DOHH2 (cell line): Measurements from ENCODE around the gene TNFAIP1.

Experiments
- H3F3A ChIP-seq: fragments of 200-600 bp; sonication (generic), shearing (Covaris generic); 2 replicates; pipeline ENCODE4 v1.6.0; 2016; ENCODE audit warnings: antibody characterized with exemption, mild to moderate bottlenecking; ENCODE audit not compliant: control insufficient read depth, insufficient read depth
- H3K27ac ChIP-seq: fragments of 200-600 bp; sonication (generic); 2 replicates; pipeline ENCODE4 v1.5.1; 2014; ENCODE audit warnings: low read depth, mild to moderate bottlenecking, low read length, moderate library complexity
- H3K27me3 ChIP-seq: fragments of 200-600 bp; sonication (generic); 2 replicates; pipeline ENCODE4 v1.6.1; 2014; ENCODE audit warnings: mild to moderate bottlenecking, low read length, mixed read lengths; ENCODE audit not compliant: control insufficient read depth
- H3K36me3 ChIP-seq: fragments of 200-600 bp; sonication (generic); 2 replicates; pipeline ENCODE4 v1.6.1; 2014; ENCODE audit warnings: mild to moderate bottlenecking, low read length, moderate library complexity, mixed read lengths; ENCODE audit not compliant: control insufficient read depth
- H3K4me1 ChIP-seq: fragments of 200-600 bp; sonication (generic); 2 replicates; pipeline ENCODE4 v1.6.1; 2014; ENCODE audit warnings: mild to moderate bottlenecking, low read length, mixed read lengths; ENCODE audit not compliant: control insufficient read depth
- H3K4me2 ChIP-seq: fragments of 200-600 bp; sonication (generic); 2 replicates; pipeline ENCODE4 v1.6.0; 2014; ENCODE audit warnings: mild to moderate bottlenecking, low read length, moderate library complexity
- H3K4me3 ChIP-seq: fragments of 200-600 bp; sonication (generic); 2 replicates; pipeline ENCODE4 v1.5.1; 2014; ENCODE audit warnings: mild to moderate bottlenecking, low read length, mixed read lengths
- H3K79me2 ChIP-seq: fragments of 200-600 bp; sonication (generic); 2 replicates; pipeline ENCODE4 v1.6.1; 2014; ENCODE audit warnings: mild to moderate bottlenecking, low read length, mixed read lengths; ENCODE audit not compliant: control insufficient read depth
- H3K9me2 ChIP-seq: fragments of 200-600 bp; sonication (generic); replicated peaks from 2 replicates; pipeline ENCODE4 v1.6.1; 2014; ENCODE audit warnings: mild to moderate bottlenecking, low read length, mixed read lengths; ENCODE audit not compliant: control insufficient read depth
- H3K9me3 ChIP-seq: fragments of 200-600 bp; sonication (generic); 2 replicates; pipeline ENCODE4 v1.6.1; 2014; ENCODE audit warnings: antibody characterized with exemption, low read length, mixed read lengths; ENCODE audit not compliant: control insufficient read depth, insufficient read depth
- H4K20me1 ChIP-seq: fragments of 200-600 bp; sonication (generic); 2 replicates; pipeline ENCODE4 v1.6.0; 2014; ENCODE audit warnings: low read depth, mild to moderate bottlenecking, antibody characterized with exemption, low read length, moderate library complexity; ENCODE audit not compliant: control insufficient read depth, insufficient read depth
- CTCF ChIP-seq: fragments of 200-600 bp; sonication (generic); IDR thresholded peaks from one replicate; pipeline ENCODE4 v1.5.1; 2014; ENCODE audit warnings: antibody characterized with exemption, mild to moderate bottlenecking, low read depth, low read length; ENCODE audit not compliant: poor library complexity, severe bottlenecking
- EZH2phosphoT487 ChIP-seq: fragments of 200-600 bp; sonication (generic); IDR thresholded peaks from 2 replicates; pipeline ENCODE4 v1.6.1; 2017; ENCODE audit warnings: borderline replicate concordance, mild to moderate bottlenecking, antibody characterized with exemption, low read length, moderate library complexity, mixed read lengths

TNFAIP1 gene

GRCh38 chr17:28344011-28344410 lies 8.4 kb downstream of the TNFAIP1 start:
- H3K9me3 ChIP-seq = no peaks in the 10 kb centered on the region
- no peaks in the 10 kb centered on the region for H3K9me2 ChIP-seq
- peaks cover 3% of the 10 kb centered on the region; the same call in 1 of the 2 replicates for H3K4me1 ChIP-seq
- H3K36me3 ChIP-seq = peaks cover 69% of the 10 kb centered on the region
- H3K4me2 ChIP-seq = no peak overlapping the region
- TF ChIP-seq CTCF (no peak), EZH2phosphoT487 (no peak)
- H3K27ac ChIP-seq = no peak overlapping the region
- H4K20me1 ChIP-seq = no peaks in the 10 kb centered on the region
- H3F3A ChIP-seq = peaks cover 7% of the 10 kb centered on the region; the same call in 1 of the 2 replicates
- H3K4me3 ChIP-seq = no peak overlapping the region
- H3K79me2 ChIP-seq = 0 out of 2 replicates have a peak, but pooled peaks cover 2% of the 10 kb centered on the region
- no peaks in the 10 kb centered on the region for H3K27me3 ChIP-seq

GRCh38 chr17:28344435-28344901 lies 8.9 kb downstream of the TNFAIP1 start:
- Histone ChIP-seq H3K36me3 (peaks cover 73% of the 10 kb centered on the region), H3K4me3 (no peak overlapping the region), H4K20me1 (no peaks in the 10 kb centered on the region), H3K27me3 (no peaks in the 10 kb centered on the region), H3F3A (peaks cover 7% of the 10 kb centered on the region; the same call in 1 of the 2 replicates), H3K4me2 (no peak overlapping the region), H3K79me2 (no peaks in the 10 kb centered on the region), H3K27ac (no peak overlapping the region), H3K9me2 (no peaks in the 10 kb centered on the region), H3K4me1 (peaks cover 3% of the 10 kb centered on the region; the same call in 1 of the 2 replicates), H3K9me3 (no peaks in the 10 kb centered on the region)
- TF ChIP-seq EZH2phosphoT487 (no peak), CTCF (no peak)

GRCh38 chr17:28345419-28346198 lies 10.0 kb downstream of the TNFAIP1 start:
- H3K4me2 ChIP-seq = no peak overlapping the region

More at GRCh38 chr17:28345419-28346198, 10.0 kb downstream of the TNFAIP1 start:
- H3K27ac ChIP-seq = no peak overlapping the region
- no peaks in the 10 kb centered on the region for H3K9me3 ChIP-seq
- TF ChIP-seq CTCF = no peak
- TF ChIP-seq EZH2phosphoT487 = no peak
- no peaks in the 10 kb centered on the region for H3K9me2 ChIP-seq
- H3K27me3 ChIP-seq = no peaks in the 10 kb centered on the region
- H3K36me3 ChIP-seq = peaks cover 84% of the 10 kb centered on the region
- peaks cover 3% of the 10 kb centered on the region; the same call in 1 of the 2 replicates for H3K4me1 ChIP-seq
- no peaks in the 10 kb centered on the region for H3K79me2 ChIP-seq
- H3K4me3 ChIP-seq = no peak overlapping the region
- peaks cover 7% of the 10 kb centered on the region; the same call in 1 of the 2 replicates for H3F3A ChIP-seq
- no peaks in the 10 kb centered on the region for H4K20me1 ChIP-seq
